HG02970 (cell line): ENCODE measurements around the gene RAB6A.

Experiments
- ATAC-seq: cut with Tn5 transposase; IDR thresholded peaks from one replicate; pipeline ENCODE4 v1.9.1; 2021; ENCODE audit warnings: mild to moderate bottlenecking, moderate library complexity, moderate number of reproducible peaks; ENCODE audit not compliant: unreplicated experiment, low FRiP score

The RAB6A gene

DNA sequence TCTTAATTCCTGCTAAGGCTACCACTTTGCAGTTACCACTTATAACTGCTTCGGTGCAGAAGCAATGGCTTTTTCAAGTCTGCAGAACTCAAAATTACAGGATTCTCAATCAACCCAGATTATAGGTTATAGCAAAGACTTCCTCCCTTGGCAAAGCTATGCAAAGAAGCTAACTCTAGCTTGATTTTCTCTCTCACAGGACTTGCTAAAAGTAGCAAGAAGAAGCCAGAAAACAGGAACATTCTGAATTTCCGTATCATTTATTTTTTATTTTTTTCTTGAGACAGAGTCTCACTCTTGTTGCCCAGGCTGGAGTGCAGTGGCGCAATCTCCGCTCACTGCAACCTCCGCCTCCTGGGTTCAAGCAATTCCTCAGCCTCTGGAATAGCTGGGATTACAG, 125.2 kb downstream of the RAB6A start:
- ATAC-seq, result no peak

DNA sequence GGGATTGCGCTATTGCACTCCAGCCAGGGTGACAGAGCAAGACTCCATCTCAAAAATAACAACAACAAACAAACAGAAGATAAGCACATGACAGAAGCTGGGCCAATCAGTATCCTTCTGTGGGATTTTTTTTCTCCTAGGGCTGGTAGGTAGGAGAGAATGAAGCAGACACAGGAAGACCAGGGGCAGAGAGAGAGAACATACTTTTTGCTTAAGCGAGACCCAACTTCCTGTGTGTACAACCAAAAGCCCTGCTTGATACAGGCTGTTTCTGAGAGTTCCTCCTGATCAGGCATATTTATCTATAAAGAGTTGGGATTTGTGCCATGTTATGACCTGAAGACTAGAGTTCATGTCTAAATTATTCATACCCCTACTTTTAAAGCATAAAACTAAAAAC, 126.9 kb downstream of the RAB6A start:
- no peak for ATAC-seq

DNA sequence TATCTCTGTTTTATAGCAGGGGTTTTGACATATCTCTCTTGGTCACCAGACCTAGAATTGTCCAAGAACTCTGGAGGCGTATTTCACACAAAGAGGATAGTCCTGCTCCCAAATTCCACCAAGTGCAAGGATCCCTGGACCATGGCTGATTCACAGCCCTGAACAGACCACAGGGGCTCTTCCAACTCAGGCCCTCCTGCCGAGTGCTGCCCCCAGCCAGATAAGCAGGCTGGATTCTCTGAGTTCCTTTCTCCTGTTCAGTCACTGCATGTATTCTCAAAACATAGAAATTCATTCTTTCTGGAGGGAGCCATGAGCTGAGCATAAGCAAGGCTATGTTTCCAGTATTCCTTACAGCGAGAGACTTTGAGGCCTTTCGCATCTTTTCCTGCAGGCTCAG, 127.9 kb downstream of the RAB6A start:
- ATAC-seq, result no peak

DNA sequence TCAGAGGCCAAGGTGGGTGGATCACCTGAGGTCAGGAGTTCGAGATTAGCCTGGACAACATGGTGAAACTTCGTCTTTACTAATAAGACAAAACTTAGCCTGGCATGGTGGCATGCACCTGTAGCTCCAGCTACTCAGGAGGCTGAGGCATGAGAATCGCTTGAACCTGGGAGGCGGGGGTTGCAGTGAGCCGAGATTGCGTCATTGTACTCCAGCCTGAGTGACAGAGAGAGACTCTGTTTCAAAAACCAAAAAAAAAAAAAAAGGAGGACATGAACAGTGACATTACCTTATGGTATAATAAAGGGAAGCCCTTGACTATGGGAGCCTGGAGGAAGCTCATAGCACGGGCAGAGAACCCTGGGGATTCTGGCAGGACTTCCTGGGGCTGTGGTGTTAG, 131.0 kb downstream of the RAB6A start:
- ATAC-seq, result no peak

DNA sequence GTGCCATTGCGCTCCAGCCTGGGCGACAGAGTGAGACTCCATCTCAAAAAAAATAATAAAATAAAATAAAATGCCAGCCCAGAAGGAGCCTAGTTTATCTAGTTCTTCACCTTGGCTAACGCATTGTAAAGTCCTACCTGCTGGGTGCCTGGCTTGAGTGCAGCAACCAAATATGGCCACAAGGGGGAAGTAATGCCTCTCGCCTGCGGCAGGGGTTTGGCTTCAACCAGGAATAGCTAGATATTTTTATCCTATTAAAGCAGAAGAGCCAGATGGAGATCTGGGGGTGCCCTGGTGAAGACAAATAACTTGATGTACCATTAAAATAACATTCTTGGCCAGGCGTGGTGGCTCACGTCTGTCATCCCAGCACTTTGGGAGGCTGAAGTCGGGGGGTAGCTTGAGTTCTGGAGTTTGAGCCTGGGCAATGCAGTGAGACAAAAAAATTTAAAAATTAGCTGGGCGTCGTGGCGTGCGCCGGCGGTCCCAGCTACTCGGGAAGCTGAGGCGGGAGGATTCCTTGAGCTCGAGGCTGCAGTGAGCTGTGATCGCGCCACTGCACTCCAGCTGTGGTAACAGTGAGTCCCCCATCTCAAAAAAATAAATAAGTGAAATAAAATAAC, 135.1 kb downstream of the RAB6A start:
- no peak for ATAC-seq
